Non-pigmented ciliary epithelial cell (primary cell): ENCODE data around the gene GALNT9.
A peak's percentile ranks its signal among the peaks of the same experiment; 100 is the strongest.

Experiments
- DNase-seq: peaks from one replicate; pipeline ENCODE4 v3.0.0-alpha.2; 2010; ENCODE audit warnings: low read depth

The GALNT9 gene

DNA sequence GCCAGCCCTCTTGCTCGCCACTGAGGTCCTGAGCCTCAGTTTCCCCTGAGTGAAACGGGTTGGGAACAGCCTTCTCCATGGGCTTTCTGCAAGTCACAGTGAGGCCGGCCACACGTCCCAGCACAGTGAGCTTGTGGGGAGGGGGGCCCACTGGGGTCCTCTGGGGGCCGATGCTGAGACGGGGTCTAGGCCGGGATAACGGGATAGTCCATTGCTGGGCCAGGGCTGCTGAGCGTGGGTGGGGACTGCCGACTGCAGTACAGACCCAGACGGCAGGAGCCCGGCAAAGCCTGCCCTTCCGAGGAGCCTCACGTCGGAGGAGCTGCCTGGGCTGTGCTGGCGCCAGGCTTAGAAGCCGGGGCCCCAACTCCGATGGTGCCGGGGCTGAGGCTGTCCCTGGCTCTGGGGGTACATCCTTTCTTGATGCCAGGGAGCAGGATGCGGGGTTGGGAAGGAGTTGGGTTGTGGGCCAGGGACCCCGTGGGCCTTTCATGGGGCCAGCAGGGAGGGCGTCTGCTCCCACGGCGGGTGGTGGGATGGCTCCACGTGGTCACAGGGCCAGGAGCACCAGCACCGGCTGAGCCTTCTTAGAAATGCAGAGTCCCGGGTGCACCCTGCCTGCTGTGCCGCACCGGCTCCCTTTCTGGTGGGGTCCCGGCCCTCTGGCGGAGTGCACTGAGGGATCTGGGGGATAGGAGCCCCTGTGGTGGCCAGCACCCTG, 160.9 kb downstream of the GALNT9 start:
- DNase-seq, result no peak

DNA sequence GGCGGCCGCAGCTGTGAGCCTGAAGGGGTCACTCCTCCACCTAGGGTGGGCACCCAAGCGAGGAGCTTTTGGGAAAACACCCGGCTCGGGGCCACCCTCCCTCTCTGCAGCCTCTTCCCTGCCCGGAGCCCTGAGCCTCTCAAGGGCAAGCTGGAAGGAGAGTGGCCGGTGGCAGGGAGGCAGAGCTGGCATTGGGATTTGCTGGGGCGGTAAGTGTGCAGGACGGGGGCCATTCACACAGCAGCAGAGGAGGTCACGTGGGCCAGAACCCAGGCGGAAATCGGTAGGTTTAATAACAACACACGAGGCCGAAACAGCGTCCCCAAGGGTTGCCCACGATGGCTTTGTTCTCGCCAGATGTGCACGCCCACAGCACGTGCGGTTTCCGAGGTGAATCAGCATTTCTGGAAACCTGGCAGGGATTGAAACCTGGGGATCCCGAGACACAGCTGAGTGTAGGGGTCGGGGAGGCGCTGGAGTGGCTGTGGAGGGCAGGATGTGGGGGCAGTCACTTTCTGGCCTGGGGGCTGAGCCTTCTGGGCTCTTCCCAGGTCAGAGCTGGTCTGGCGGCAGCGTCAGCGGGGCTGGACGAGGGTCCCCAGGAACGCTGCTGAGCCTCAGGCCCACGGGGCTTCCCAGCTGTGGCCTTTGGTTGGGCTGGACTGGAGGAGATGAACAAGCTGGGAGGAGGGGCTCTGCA, 161.6 kb downstream of the GALNT9 start:
- DNase-seq, result no peak

DNA sequence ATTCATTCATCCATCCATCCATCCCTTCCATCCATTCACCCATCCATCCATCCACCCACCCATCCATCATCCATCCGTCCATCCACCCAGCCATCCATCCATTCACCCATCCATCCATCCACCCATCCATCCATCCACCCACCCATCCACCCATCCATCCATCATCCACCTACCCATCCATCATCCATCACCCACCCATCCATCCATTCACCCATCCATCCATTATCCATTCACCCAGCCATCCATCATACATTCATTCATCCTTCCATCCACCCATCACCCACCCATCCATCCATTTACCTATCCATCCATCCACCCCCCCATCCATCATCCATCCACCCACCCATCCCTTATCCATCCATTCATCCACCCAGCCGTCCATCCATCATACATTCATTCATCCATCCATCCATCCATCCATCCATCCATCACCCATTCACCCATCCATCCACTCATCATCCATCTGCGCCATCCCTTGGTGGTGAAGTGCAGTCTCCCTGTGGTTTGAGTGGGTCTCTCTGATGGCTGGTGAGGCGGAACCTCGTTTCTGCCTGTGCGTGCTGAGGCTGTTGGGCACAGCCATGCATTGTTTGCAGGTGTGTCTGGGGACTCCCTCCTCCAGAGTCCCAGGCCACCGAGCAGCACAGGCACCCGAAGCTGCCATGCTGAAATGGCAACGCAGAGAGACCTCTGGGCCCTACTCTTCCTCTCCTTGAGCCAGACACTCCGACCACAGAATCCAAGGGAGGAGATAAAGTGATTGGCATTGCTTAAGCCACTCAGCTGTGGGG, 162.4 kb downstream of the GALNT9 start:
- DNase-seq, result no peak

DNA sequence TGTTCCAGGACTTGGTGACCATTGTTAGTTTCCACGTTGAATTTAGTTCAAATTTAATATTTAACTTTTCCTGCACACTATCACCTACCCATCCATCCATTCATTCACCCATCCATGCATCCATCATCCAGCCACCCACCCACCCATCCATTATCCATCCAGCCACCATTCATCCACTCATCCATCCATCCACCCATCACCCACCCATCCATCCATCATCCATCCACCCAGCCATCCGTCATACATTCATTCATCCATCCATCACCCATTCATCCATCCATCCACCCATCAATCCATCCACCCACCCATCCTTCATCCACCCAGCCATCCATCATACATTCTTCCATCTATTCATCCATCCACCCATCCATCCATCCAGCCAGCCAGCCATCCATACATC, 163.3 kb downstream of the GALNT9 start:
- DNase-seq, result no peak

DNA sequence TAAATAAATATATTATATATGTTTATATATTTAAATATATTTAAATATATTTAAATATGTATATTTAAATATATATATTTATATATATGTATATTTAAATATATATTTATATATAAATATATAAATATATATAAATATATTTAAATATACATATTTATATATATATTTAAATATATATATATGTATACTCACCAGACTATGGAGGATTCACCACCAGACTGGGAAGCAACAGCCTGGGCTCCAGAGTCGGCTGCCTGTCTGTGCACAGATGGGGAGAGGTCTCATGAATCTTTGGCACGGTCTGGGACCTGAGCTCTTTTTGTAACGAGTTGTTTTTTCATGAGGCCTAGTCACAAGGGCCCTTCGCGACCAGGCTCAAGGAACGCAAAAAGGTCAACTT, 163.8 kb downstream of the GALNT9 start:
- DNase-seq, result no peak

DNA sequence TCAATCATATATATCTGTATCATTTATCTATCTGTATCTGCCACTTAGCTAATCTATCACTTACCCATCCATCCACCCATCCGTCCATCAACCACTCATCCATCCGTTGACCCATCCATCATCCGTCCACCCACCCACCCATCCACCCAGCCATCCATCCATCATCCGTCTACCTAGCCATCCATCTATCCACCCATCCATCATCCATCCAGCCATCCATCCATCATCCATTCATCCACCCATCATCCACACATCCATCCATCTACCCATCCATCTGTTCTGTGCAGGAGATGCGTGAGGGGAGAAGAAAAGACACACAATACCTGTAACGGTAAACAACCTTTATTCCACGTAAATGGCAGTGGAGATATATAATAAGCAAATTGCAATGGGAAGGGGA, 165.0 kb downstream of the GALNT9 start:
- DNase-seq, result no peak

DNA sequence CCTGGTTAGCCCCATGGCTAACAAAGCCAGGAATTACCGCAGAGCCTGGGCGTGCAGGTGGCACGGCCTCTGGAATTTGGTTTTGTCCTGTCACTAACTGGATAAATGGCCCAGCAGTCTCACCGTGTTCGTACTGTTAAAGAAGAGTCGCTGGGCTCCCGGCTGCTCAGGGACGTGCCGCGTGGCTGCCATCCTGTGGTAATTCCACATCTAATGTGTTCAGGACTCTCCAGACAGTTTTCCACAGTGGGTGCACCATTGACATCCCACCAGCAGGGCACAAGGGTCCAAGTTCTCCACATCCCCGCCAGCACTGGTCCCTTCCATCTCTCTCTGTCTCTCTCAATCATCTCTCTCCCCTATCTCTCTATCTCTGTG, 165.5 kb downstream of the GALNT9 start:
- DNase-seq, result no peak

DNA sequence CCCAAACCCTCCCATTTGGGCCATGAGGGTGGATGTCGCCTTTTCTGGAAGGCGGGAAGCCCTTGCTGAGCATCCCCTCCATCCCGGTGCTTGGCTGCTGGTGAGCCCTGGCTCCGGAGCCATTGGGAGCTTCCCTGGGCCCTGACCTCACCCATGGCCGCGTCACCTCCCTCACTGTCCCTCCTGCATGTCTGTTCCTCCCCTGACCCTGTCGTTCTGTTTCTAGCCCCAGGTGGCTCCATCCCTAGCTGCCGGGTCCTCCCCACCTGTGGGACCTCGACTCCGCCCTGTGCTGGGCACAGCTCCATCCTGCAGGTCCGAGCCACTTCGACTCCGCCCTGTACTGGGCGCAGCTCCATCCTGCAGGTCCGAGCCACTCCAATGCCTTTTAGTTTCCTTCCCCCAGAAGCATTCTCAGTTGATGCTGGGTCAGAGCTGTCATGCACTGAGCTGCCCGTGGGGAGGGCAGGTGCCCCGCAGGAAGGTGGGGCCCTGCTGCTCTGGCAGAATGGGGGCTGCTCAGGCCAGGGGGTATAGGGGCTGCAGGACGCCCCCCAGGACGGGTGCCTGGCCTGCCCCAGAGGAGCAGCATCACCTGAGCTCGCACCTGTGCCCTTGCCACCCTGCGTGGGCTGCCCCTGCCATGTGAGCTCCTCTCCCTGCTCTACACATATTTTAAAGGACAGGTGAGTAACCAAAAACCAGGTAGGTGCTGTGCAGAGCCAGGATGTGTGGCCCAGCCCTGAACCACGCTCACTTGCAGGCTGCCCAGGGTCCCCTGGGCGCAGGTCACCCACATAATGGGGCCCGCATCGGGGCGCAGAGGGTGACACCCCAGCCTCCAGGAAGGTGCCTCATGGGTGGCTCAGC, 166.1 kb downstream of the GALNT9 start:
- DNase-seq, result no peak

DNA sequence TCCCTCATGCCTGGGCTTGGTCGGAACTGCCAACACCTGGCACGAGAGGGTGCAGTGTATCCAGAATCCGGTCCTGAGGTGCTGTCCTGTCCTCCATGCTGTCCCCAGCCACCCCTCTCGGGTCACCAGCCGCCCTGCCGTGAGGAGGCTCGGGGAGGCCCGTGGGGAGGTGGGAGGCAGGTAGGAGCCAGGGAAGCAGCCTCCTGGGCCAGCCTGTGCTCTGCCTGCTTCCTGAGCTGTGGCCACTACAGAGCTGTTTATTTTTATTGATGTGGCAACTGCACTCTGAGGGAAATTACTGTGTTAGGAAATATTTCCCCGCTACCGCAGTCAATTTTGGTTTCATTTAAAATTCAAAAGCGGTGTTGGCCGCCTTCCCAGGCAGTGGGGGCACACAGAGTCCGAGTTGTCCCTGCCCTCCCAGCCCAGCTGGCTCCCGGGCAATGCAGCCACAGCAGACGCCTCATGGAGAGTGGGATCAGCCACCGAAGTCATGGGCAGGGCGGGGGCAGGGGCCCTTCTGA, 166.8 kb downstream of the GALNT9 start:
- DNase-seq, result peak; percentile 23

DNA sequence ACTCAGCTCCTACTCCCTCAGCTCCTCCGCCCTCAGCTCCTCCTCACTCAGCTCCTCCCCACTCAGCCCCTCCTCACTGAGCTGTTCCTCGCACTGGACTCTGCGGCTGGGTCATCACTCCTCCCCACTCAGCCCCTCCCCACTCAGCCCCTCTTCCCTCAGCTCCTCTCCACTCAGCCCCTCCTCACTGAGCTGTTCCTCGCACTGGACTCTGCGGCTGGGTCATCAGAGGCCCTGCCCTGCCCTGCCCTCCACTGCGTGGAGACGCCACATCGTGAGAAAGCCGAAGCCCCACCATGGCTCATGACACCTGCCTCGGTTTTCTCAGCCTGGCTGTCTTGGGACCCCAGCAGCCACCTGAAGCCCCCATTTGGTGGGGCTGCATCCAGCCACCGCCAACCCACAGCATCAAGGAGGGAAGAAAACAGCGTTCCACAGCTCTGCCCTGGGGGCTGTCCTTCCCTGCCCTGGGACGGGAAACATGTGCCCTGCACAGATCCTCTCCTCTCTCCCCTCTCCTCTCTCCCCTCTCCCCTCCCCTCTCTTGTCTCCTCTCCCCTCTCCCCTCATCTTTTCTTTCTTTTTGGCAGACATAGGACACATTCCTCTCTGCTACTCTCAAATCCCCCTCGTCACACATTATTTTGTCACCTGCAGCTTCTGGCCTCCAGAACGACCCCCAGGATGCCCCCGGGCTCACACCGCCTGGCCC, 167.4 kb downstream of the GALNT9 start:
- no peak for DNase-seq

DNA sequence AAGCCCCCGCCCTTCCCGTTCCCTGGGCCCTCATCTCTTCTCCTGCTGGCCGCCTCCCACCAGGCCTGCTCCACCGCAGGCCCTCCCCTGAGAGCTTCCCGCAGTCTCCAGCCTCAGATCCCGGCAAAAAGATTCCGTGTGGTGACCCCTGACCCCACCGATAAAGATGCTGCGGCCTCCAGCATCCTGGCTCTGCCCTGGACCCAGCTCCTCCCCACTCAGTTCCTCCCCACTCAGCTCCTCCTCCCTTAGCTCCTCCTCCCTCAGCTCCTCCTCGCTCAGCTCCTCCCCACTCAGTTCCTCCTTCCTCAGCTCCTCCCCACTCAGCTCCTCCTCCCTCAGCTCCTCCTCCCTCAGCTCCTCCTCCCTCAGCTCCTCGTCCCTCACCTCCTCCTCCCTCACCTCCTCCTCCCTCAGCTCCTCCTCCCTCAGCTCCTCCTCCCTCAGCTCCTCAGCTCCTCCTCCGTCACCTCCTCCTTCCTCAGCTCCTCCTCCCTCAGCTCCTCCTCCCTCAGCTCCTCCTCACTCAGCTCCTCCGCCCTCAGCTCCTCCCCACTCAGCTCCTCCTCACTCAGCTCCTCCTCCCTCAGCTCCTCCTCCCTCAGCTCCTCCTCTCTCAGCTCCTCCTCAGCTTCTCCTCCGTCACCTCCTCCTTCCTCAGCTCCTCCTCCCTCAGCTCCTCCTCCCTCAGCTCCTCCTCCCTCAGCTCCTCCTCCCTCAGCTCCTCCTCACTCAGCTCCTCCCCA, 168.2 kb downstream of the GALNT9 start:
- DNase-seq, result no peak

DNA sequence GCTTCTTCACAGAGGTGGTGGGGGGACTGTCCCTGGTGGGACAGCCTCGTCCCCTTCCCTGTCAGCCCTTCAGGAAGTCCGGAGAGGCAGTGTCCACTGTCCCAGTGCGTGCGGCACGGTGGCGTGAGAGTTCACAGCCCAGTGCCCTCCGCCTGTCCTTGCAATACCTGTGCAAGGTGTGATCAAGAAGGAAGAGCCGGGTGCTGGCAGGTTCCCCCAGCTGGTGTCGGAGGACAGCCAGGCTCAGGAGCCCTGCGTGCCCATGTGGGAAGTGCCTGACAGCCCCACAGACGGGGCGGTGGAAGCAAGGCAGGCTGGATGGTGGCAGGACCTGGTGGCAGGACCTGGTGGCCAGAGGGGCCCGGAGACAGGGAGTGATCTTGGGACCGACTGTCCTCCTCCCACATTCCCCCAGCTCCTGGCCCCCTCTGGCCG, 168.8 kb downstream of the GALNT9 start:
- no peak for DNase-seq

DNA sequence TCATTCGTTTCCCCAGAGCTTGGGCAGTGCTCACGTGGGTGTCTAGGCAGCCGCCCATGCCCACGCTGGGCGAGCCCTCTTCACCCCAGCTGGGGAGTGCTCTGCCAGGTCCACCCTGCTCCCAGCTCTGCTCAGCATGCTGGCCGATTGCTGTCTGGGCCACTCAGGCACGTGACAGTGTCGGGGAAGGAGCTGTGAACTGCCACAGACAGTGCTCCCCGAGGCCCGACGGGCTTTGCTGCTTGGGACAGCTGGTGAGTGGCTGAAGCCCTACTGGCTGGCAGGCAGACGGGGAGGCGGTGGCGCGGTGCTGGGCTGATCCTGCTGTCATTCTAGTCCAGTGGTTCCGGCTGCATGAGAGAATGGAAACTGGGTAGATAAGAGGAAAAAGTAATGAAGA, 169.4 kb downstream of the GALNT9 start:
- no peak for DNase-seq

DNA sequence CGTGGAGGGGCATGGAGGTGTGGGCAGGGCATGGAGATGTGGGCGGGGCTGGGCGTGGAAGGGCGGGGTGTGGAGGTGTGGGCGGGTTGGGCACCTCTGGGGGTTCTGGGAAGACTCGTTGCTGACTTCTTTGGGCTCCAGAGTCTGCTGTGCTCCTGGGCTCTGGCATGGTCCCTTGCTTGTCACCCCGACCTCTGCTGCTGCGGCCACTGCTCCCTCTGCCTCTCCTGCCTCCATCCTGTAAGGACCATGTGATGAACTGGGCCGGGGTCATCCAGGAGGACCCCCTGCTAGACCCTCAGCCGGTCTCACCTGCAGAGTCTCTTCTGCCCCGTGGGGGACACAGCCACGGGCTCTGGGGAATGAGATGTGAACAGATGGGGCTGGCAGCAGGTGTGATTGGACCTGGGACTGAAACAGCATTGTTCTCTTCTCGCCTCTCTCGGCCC, 169.8 kb downstream of the GALNT9 start:
- DNase-seq, result no peak

DNA sequence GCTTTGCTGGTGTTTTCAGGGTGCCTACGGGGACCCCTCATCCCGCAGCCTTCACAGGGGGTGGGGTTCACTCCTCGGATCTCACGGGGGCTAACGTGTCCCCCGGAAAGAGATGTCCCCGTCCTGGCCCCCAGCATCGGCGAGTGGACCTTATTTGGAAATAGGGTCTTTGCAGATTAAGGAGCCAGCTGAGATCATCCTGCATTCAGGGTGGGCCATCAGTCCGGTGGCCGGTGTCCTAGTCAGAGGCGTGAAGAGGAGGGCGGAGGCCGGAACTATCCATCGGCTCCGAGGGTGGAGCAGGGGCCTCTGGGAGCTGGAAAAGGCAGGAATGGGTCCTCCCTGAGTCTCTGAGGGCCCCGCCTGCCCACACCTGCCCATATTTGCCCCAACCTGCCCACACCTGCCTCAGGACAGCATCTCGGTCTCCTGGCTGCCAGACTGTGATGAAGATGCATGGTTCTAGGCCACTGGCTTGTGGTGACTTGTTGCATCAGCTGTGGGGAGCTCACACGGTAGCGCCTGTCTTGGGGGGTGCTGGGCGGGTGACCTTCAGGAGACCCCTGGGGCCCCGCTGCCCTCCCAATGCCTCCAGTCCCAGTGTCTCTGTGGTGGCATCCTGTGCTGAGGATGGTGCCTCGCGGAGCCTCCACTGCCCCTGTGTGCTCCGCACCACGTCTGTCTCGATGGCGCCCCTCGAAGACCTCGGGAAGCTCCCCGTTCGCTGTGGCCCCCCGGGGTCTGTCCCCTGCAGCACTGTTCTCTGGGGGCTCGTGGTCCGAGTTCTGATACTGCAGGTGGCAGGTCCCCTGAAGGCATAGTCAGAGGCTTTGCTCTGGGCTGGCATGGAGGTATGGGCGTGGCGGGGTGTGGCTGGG, 170.5 kb downstream of the GALNT9 start:
- no peak for DNase-seq

DNA sequence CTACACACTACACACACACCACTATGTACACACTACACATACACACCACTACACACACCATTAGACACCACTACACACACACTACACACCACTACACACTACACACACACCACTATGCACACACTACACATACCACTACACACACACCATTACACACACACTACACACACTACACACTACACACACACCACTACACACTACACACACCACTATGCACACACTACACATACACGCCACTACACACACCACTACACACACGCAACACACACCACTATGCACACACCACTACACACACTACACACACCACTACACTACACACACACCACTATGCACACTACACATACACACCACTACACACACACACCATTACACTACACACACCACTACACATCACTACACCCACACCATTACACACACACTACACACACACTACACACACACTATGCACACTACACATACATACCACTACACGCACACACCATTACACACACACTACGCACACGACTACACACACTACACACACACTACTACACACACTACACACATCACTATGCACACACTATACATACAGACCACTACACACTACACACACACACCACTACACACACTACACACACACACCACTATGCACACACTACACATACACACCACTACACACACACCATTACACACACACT, 171.5 kb downstream of the GALNT9 start:
- DNase-seq, result no peak

DNA sequence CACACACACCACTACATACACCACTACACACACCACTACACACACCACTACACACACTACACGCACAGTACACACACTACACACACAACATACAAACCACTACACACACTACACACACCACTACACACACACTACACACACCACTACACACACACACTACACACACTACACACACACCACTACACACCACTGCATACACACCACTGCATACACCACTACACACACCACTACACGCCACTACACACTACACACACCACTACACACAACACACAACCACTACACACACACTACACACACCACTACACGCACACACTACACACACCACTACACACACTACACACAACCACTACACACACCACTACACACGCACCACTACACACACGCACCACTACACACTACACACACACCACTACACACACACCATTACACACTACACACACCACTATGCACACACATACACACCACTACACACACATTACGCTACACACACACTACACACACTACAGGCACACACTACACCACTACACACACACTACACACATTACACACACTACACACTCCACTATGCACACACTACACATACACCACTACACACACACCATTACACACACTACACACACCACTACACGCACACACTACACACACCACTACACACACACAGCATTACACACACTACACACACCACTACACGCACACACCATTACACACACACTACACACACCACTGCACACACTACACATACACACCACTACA, 172.6 kb downstream of the GALNT9 start:
- DNase-seq, result no peak
